Measurements from ENCODE around the gene ZSCAN31. TPM values are rescaled to one million over a fixed set of nuclear protein-coding genes. Genes with fewer than 3 reads are reported as not detected.

Gene ZSCAN31
- total and polyA plus RNA-seq, 2 of the 8 experiments (the other 6 are each of a cell fraction or from before 2014, with no cell fraction given): 1.9 to 7.0 TPM

- TF ChIP-seq CHD7 (IDR thresholded peaks at IDR 0.05; ENCODE audit: insufficient replicate concordance, low read length) (no peak), BCL11A (IDR thresholded peaks at IDR 0.05; ENCODE audit: low read depth in 2 of 2, low read length in 2 of 2) (no peak), SP4 (IDR thresholded peaks at IDR 0.05; ENCODE audit: low read length) (no peak), YY1 (IDR thresholded peaks at IDR 0.05; ENCODE audit: low read depth, low read length) (no peak), CREB1 (IDR thresholded peaks at IDR 0.05) (no peak), SUZ12 (IDR thresholded peaks at IDR 0.05; ENCODE audit: low read length) (no peak), GTF2F1 (IDR thresholded peaks at IDR 0.05; ENCODE audit: borderline replicate concordance, low read depth, low read length) (no peak), CTCF (IDR thresholded peaks at IDR 0.05; ENCODE audit: control extremely low read depth in 1 of 3, insufficient read depth in 1 of 3, low read depth in 1 of 3, low read length in 3 of 3) (no peak), KDM1A (IDR thresholded peaks at IDR 0.05; ENCODE audit: borderline replicate concordance, low read length) (no peak), JUN (IDR thresholded peaks at IDR 0.05; ENCODE audit: low read depth, low read length) (no peak)
These were observed 9.3 kb upstream of the ZSCAN31 start (continued) for GRCh38 chr6:28345201-28345600.

All from H1 (cell line).